Thyroid gland (tissue), 4 donors: ENCODE results near the gene SGPP1. TPM values are rescaled to one million over a fixed set of nuclear protein-coding genes. Genes with fewer than 3 reads are reported as not detected.

Source experiments
- DNase-seq, 2 donors: peaks; one replicate each; pipeline ENCODE4 v3.0.0-alpha.2; 2019
- H3K27ac ChIP-seq, 3 donors: fragments of 200-600 bp; sonication (generic); 1 replicate in 2 of 3; 2 replicates in 1 of 3; pipeline ENCODE4 v1.5.1; 2016 to 2019; ENCODE audit warnings: mild to moderate bottlenecking in 1 of 3, moderate library complexity in 1 of 3
- H3K27me3 ChIP-seq: fragments of 200-600 bp; sonication (generic); one replicate; pipeline ENCODE4 v1.5.1; 2019
- H3K36me3 ChIP-seq, 2 donors: fragments of 200-600 bp; sonication (generic); one replicate each; pipeline ENCODE4 v1.5.1; 2016 to 2019
- H3K4me1 ChIP-seq, 2 donors: fragments of 200-600 bp; sonication (generic); one replicate each; pipeline ENCODE4 v1.5.1; 2017 to 2019
- H3K4me3 ChIP-seq, 3 donors: fragments of 200-600 bp; sonication (generic); replicated peaks in 1 of 3; 1 replicate in 2 of 3; 2 replicates in 1 of 3; pipeline ENCODE4 v1.5.1; 2016; ENCODE audit warnings: mild to moderate bottlenecking in 1 of 3
- H3K9me3 ChIP-seq: fragments of 200-600 bp; sonication (generic); one replicate; pipeline ENCODE4 v1.5.1; 2017
- POLR2A ChIP-seq, 2 donors: fragments of 450-650 bp; IDR thresholded peaks; one replicate each; pipeline ENCODE4 v1.6.1; 2017; ENCODE audit warnings: antibody characterized with exemption in 2 of 2, mild to moderate bottlenecking in 2 of 2, moderate library complexity in 1 of 2
- WGBS, 2 donors: methylation state at CpG; one replicate each; pipeline ENCODE4 v1.1.5; 2017; 5-methylcytosine and 5-hydroxymethylcytosine counted together
- intact Hi-C: fragments of 100-400 bp; cut with DNase I; formaldehyde crosslinking; loops from one replicate; pipeline ENCODE4 v1.15.1; 2023
- total RNA-seq, 4 donors: library from RNA; depleted of rRNA; stranded (reverse); fragments of >200 nt; gene quantifications; one replicate each; pipeline ENCODE4 v1.2.3, GENCODE V29; 2016
- TF ChIP-seq, protein P1 (sequence below), 6 experiments: fragments of 200-600 bp in 3 of 6; fragments of 450-650 bp in 3 of 6; sonication (generic) in 3 of 6; IDR thresholded peaks; one replicate each; pipeline ENCODE4 v1.5.1; 2016 to 2019; ENCODE audit warnings: antibody characterized with exemption in 6 of 6, mild to moderate bottlenecking in 2 of 6, inconsistent platforms in 1 of 6, moderate library complexity in 1 of 6

Gene SGPP1
- total RNA-seq, 4 donors from 2014 or later = 19.2 to 38.1 (median 25.7) TPM

DNA sequence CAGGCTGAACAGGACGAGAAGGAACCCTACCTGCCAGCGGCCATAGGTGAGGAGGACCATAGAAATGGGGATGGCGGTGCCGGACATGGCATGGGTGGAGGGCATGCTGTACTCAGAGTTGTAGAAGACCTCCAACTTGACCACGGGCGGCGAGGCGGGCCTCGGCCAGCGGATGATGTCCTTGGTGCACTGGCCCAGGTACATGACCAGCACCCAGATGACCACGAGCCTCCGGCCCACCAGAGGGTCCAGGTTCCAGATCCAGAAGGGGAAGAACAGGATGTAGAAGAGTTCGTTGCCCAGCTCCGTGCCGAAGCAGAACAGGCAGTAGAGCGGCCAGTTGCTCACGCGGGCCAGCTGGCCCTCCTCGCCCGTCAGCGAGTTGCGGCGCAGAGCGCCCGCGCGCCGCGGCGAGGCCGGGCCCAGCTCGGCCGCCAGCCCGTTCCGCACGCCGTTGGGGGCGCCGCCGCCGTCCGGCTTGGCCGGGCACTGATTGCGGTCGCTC is 582 bp downstream of the SGPP1 start:
- intact Hi-C loops = loop anchor here (10.0 kb wide), 1 partner anchor 92 kb away; no protein-coding TSS in a partner anchor
- WGBS, 2 donors = 0% methylated on average over 10 to 15 of the region's 45 CpGs
- peak; percentile 42 to 46 for DNase-seq

DNA sequence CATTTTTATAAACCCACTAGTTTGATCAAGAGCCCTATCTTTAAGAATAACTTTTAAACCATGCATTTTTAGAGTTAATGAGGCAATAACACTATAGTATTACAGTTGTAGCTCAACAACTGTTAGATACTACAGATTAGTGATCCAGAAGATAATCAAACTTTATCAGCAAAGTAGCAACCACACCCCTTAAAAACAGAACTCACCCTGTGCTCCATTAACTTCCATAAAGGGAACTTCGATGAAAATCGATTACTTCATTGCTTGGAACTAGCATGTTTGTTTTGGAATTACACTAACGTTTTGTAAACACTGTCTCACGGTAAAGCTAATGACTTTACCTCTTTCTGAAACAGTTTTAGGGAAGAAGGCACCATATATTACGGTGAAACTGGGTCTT is 1.4 kb downstream of the SGPP1 start:
- intact Hi-C loops = loop anchor here (10.0 kb wide), 1 partner anchor 92 kb away; no protein-coding TSS in a partner anchor
- H3K36me3 ChIP-seq = no peaks in the 10 kb centered on the region
- peaks cover 16 to 19% of the 10 kb centered on the region in 2 donors for H3K4me1 ChIP-seq
- no peaks in the 10 kb centered on the region for H3K9me3 ChIP-seq
- peak overlapping the region in 2 of 3 donors; percentile 85 to 92 for H3K4me3 ChIP-seq
- H3K27ac ChIP-seq = peak overlapping the region in 1 of 3 donors; percentile 93
- no peaks in the 10 kb centered on the region for H3K27me3 ChIP-seq
- TF ChIP-seq POLR2A (IDR thresholded peaks at IDR 0.05) = no peak
- TF ChIP-seq, protein P1, sequence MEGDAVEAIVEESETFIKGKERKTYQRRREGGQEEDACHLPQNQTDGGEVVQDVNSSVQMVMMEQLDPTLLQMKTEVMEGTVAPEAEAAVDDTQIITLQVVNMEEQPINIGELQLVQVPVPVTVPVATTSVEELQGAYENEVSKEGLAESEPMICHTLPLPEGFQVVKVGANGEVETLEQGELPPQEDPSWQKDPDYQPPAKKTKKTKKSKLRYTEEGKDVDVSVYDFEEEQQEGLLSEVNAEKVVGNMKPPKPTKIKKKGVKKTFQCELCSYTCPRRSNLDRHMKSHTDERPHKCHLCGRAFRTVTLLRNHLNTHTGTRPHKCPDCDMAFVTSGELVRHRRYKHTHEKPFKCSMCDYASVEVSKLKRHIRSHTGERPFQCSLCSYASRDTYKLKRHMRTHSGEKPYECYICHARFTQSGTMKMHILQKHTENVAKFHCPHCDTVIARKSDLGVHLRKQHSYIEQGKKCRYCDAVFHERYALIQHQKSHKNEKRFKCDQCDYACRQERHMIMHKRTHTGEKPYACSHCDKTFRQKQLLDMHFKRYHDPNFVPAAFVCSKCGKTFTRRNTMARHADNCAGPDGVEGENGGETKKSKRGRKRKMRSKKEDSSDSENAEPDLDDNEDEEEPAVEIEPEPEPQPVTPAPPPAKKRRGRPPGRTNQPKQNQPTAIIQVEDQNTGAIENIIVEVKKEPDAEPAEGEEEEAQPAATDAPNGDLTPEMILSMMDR (IDR thresholded peaks at IDR 0.05) = no peak
- whole genome bisulfite sequencing, 2 donors = 9% methylated on average over 5 of the region's 5 CpGs
- DNase-seq = no peak

More for the DNA sequence above, 582 bp downstream of the SGPP1 start:
- no peak for TF ChIP-seq POLR2A (IDR thresholded peaks at IDR 0.05)
- TF ChIP-seq, protein P1 (IDR thresholded peaks at IDR 0.05) = no peak
- Histone ChIP-seq H3K27ac (peak overlapping the region; percentile 78 to 94 (median 93)), H3K4me3 (peak overlapping the region; percentile 85 to 92 (median 87)), H3K36me3 (no peaks in the 10 kb centered on the region), H3K4me1 (peaks cover 16 to 19% of the 10 kb centered on the region in 2 donors), H3K9me3 (no peaks in the 10 kb centered on the region), H3K27me3 (no peaks in the 10 kb centered on the region)

DNA sequence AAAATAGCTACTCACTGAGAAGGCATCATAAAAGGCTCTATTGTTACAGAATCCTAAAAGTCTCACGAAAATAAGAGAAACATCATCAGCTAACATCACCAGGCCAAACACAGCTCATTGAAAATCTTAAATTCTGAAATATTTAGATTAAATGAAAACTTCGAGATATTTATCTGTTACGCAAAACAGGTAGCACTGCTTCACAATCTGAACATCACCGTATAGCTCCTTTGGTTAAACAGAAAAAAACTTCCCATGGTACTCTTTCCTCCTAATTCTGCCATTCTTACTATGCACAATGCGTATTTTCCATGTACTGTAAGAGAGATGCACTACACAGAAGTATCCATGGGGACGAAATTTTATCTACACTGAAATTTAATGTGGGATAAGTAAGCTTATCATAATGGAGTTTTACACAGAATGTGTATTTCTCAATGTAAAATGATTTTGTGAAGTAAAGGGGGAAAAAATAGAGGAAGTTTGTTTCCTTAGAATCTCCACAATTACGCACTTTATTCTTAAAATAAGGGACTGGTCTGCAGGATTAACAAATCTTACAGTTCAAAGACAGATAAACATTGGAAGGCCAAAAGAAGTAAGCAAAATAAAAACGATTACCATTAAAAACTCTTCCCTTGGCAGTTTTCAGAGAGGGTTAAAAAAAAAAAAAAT is 1.9 kb downstream of the SGPP1 start:
- WGBS, 2 donors = 75 to 76% methylated on average over 8 of the region's 8 CpGs

DNA sequence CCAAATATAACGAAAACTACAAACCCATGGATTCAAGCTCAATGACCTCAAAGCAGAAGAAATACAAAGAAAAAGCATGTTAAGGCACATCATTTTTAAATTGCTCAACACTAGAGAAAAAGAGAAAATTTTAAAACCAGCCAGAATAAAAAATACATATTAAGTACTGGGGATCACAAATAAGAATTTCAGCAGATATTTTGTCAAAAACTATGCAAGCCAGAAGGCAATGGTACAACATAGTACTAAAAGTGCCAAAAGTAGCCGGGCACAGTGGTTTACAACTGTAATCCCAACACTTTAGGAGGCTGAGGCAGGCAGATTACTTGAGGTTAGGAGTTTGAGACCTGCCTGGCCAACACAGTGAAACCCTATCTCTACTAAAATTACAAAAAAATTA is 10.2 kb downstream of the SGPP1 start:
- Histone ChIP-seq H3K27me3 (no peaks in the 10 kb centered on the region), H3K27ac (no peak overlapping the region), H3K36me3 (no peaks in the 10 kb centered on the region), H3K9me3 (no peaks in the 10 kb centered on the region), H3K4me1 (no peaks in the 10 kb centered on the region), H3K4me3 (no peak overlapping the region)
- intact Hi-C loops = no loop called here
- TF ChIP-seq POLR2A (IDR thresholded peaks at IDR 0.05) = no peak
- TF ChIP-seq, protein P1 (IDR thresholded peaks at IDR 0.05) = no peak
- WGBS, 2 donors = 84 to 86% methylated on average over 2 of the region's 2 CpGs
- DNase-seq = no peak

More for the DNA sequence above, 1.9 kb downstream of the SGPP1 start:
- TF ChIP-seq POLR2A (IDR thresholded peaks at IDR 0.05) = no peak
- TF ChIP-seq, protein P1 (IDR thresholded peaks at IDR 0.05) = no peak
- H3K36me3 ChIP-seq = no peaks in the 10 kb centered on the region
- DNase-seq = no peak
- H3K27me3 ChIP-seq = no peaks in the 10 kb centered on the region
- H3K4me1 ChIP-seq = peaks cover 16 to 19% of the 10 kb centered on the region in 2 donors
- intact Hi-C loops = loop anchor here (10.0 kb wide), 1 partner anchor 91 kb away; no protein-coding TSS in a partner anchor
- H3K9me3 ChIP-seq = no peaks in the 10 kb centered on the region
- H3K4me3 ChIP-seq = peak overlapping the region in 1 of 3 donors; percentile 85
- H3K27ac ChIP-seq = no peak overlapping the region

DNA sequence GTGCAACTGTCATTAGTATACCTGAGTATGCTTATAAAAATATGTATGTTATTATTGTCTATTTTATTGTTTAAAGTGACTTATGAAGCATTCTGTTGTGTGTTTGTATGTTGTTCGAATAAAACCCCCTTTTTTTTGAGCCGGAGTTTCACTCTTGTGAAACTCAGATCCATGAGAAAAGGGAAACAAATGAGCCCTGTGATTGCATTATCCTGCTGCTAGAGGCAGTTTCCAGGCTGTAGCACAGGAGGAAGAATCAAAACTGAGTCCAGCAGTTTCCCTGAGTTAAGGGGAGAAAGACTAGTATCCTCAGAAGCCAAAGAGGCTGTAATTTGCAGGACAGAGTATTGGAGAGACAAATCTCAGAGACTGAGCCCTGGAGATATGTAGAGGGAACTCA is 12.5 kb downstream of the SGPP1 start:
- Histone ChIP-seq H3K27me3 (no peaks in the 10 kb centered on the region), H3K27ac (no peak overlapping the region), H3K4me1 (no peaks in the 10 kb centered on the region), H3K4me3 (no peak overlapping the region), H3K9me3 (no peaks in the 10 kb centered on the region), H3K36me3 (no peaks in the 10 kb centered on the region)
- 94 to 99% methylated on average over 2 of the region's 2 CpGs for WGBS, 2 donors
- intact Hi-C loops = no loop called here
- DNase-seq = no peak
- TF ChIP-seq, protein P1 (IDR thresholded peaks at IDR 0.05) = no peak
- TF ChIP-seq POLR2A (IDR thresholded peaks at IDR 0.05) = no peak
